GM12865 (cell line): ENCODE results near the gene TFRC.
A peak's percentile ranks its signal among the peaks of the same experiment; 100 is the strongest.
"Not testable (repeated sequence)": the region's sequence is repeated elsewhere in the genome, so short reads cannot be mapped to it uniquely, and the experiment has no call there.

Experiments used
- DNase-seq: peaks from one replicate; pipeline ENCODE4 v3.0.0; 2010; ENCODE audit warnings: low read depth
- H3K4me3 ChIP-seq: 2 replicates; pipeline ENCODE4 v1.5.1; 2011; ENCODE audit warnings: mild to moderate bottlenecking, low read depth, low read length, control low read depth
- CTCF ChIP-seq: IDR thresholded peaks from 2 replicates; pipeline ENCODE4 v1.5.1; 2011; ENCODE audit warnings: low read length, control low read depth, low read depth, inconsistent platforms; ENCODE audit not compliant: insufficient read depth; ENCODE audit errors: missing control alignments

Gene TFRC

DNA sequence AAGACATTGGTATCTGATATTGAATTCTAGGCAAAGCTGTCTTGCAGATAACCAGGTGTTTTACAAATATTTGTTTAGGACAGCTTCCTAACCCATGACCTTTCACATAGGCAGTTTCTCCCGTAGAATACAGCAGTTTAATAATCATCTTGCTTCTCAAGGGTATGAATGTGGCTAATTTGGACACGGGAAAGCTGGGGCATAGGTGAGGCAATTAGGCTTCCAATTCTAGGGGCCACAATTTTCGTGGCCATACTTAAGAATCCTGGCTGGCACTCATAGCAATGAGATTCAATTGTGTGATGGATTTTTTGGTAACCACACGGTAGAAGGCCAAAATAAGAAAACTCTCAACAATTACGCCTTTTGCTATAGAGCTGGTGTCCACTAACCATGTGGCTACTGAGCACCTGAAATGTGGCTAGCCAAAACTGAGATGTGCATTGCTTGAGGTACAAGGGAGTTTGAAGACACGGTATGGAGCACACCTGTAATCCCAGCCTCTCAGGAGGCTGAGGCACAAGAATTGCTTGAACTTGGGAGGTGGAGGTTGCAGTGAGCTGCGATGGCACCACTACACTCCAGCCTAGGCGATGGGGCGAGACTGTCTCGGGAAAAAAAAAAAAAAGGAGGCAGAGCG is 34.4 kb downstream of the TFRC start:
- TF ChIP-seq CTCF: no peak
- no peak overlapping the region for H3K4me3 ChIP-seq
- DNase-seq: peak; percentile 24

DNA sequence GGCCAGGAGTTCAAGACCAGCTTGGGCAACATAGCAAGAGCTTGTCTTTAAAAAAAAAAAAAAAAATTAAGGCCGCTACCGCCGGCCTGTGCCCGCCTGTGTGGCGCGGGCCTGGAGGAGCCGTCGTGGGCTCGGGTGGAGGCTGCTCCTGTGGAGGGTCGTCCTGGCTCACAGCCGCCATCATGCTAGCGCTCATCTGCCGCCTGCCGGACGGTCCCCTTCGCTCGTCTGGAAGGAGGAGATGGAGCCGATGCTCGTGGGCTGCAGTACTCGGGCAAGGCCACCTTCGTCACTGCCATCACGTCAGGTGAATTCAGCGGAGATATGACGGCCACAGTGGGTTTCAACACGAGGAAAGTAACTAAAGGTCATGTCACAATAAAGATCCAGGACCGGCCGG is 37.4 kb downstream of the TFRC start:
- no peak for DNase-seq
- no peak for TF ChIP-seq CTCF
- no peak overlapping the region for H3K4me3 ChIP-seq

DNA sequence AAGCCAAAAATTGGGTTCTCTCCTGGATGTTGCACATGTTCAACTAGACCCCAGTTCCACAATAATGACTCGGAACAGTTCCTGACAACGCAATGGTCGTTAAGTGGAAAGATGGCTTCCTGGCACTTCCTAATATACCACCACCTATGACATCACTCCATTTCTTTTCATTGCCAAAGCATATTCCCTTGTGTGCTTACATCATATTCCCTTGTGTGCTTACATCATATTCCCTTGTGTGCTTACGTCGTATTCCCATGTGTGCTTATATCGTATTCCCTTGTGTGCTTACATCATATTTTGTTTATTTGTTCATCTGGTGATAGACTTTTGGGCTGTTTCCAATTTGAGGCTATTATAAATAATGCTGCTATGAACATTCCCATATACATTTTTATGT is 39.2 kb downstream of the TFRC start:
- TF ChIP-seq CTCF: no peak
- H3K4me3 ChIP-seq: no peak overlapping the region
- no peak for DNase-seq

GRCh38 chr3:196039359-196039758 is 42.5 kb downstream of the TFRC start:
- no peak for TF ChIP-seq CTCF
- DNase-seq: no peak
- H3K4me3 ChIP-seq: no peak overlapping the region

DNA sequence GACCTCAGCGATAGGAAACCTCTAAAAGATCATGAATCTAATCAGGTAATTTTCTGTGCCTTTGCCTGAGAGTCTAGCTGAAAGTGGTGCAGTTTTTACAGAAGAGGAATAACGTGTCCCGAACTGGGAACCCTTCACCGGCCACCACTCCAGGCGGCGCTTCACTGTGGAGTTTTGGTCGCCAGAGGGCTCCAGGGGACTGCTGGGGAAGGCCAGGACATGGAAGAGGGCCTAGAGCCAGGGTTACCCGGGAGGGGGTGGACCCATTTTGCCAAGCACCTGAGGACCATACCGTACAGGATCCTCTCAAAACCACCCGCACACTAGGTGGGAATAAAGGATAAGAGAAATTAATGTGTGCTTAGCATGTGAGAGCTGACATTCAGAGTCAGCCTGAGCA is 55.8 kb downstream of the TFRC start:
- H3K4me3 ChIP-seq, DNase-seq: not testable (repeated sequence)
- TF ChIP-seq CTCF: peak; percentile 41

DNA sequence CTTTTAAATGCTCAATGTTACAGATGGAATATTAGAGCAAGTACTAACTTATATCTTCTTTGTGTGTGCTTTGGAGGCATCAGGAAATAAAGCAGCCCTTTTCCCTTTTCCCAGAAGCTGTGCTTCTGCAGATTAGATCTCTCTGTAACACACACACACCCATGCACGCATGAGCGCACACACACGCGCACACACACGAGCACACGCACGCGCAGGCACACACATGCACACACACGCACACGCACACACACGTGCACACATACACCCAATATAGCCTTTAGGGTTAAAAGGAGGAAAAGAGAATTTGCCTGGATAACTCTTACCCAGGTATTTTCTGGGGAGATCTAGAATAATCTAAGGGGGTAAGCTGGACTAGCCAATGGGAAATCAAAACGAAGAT is 56.9 kb downstream of the TFRC start:
- DNase-seq: no peak
- no peak overlapping the region for H3K4me3 ChIP-seq
- no peak for TF ChIP-seq CTCF

DNA sequence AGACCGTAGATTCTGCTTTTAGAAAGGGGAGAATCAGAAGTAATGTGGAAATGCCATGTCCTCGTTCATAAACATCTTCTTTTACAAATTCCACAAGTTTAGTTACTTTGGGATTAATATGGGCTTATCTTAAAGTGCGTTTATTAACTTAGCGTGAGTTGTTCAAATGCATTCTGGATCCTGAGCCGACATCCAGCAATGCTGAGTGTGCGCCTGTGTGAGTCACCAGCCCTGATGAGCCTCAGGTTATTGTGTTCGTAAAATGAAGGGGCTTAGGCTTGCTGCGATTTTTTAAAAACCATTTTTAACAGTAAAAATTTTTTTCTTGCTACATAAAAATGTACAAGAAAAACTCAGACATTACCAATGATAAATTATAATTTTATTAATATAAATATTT is 57.9 kb downstream of the TFRC start:
- TF ChIP-seq CTCF: no peak
- no peak for DNase-seq
- H3K4me3 ChIP-seq: no peak overlapping the region

DNA sequence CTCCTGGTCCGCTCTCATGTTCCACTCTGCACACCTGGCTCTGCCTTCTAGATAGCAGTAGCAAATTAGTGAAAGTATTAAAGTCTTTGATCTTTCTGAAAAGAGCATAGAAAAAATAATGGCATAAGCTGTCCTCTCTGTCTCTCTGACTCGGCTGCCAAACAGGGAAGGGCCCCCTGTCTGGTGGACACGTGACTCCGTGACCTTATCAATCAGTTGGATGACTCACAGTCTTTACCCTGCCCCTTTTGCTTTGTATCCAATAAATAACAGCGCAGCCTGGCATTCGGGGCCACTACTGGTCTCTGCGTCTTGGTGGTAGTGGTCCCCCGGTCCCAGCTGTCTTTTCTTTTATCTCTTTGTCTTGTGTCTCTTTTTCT is 59.4 kb downstream of the TFRC start:
- H3K4me3 ChIP-seq, DNase-seq: not testable (repeated sequence)
